ENCODE results near the gene STK32A.

DNA sequence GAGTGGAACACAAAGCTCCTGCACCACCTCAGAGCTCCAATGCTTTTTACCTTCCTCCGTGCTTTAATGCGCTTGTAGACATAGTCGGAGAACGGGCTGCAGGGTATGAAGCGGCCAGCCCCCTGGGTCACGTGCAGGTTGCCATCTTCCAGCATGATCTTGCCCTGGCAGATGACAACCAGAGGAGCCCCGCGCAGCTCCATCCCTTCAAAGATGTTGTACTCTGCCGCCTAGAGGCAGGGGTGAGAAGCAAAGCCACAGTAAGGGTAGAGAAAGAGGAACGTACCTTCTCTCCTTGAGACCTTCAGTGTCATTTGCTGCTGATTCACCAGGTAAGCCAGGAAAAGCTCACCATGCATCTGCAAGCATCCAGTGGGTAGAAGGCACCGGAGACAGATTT, 162.8 kb downstream of the STK32A start:
- TF ChIP-seq, protein P1, sequence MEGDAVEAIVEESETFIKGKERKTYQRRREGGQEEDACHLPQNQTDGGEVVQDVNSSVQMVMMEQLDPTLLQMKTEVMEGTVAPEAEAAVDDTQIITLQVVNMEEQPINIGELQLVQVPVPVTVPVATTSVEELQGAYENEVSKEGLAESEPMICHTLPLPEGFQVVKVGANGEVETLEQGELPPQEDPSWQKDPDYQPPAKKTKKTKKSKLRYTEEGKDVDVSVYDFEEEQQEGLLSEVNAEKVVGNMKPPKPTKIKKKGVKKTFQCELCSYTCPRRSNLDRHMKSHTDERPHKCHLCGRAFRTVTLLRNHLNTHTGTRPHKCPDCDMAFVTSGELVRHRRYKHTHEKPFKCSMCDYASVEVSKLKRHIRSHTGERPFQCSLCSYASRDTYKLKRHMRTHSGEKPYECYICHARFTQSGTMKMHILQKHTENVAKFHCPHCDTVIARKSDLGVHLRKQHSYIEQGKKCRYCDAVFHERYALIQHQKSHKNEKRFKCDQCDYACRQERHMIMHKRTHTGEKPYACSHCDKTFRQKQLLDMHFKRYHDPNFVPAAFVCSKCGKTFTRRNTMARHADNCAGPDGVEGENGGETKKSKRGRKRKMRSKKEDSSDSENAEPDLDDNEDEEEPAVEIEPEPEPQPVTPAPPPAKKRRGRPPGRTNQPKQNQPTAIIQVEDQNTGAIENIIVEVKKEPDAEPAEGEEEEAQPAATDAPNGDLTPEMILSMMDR (IDR thresholded peaks at IDR 0.05), result no peak
- TF ChIP-seq POLR2A (IDR thresholded peaks at IDR 0.05) (no peak), POLR2AphosphoS5 (IDR thresholded peaks at IDR 0.05) (no peak)
